ENCODE results near the gene CSTB.

- no peak for TF ChIP-seq SIN3A (IDR thresholded peaks at IDR 0.05; ENCODE audit: borderline replicate concordance, insufficient read depth, low read length)
- TF ChIP-seq POLR2AphosphoS5 (IDR thresholded peaks at IDR 0.05; ENCODE audit: low read depth, low read length), result no peak
- TF ChIP-seq FOXP2 (optimal IDR thresholded peaks at IDR 0.05; ENCODE audit: borderline replicate concordance, extremely low read depth, extremely low read length, insufficient read depth), result no peak
- TF ChIP-seq REST (IDR thresholded peaks at IDR 0.05; ENCODE audit: insufficient read depth in 1 of 2, low read depth in 2 of 2, low read length in 2 of 2), result no peak
- no peak for TF ChIP-seq TAF1 (IDR thresholded peaks at IDR 0.05; ENCODE audit: borderline replicate concordance, insufficient read depth, low read length)
Measured at GRCh38 chr21:43771698-43772424, 4.2 kb downstream of the CSTB start.
